Measurements from ENCODE around the gene KAT6B. TPM values are rescaled to one million over a fixed set of nuclear protein-coding genes. Genes with fewer than 3 reads are reported as not detected.

Gene KAT6B
- total and polyA plus RNA-seq, 2 experiments from 2014 or later, result 7.7 to 12.4 TPM

GRCh38 chr10:74810087-74810486 lies 16.3 kb upstream of the KAT6B start:
- H3K9ac ChIP-seq, result no peak overlapping the region
- no peak overlapping the region for H3K27ac ChIP-seq
- DNase-seq, result no peak
- TF ChIP-seq EZH2phosphoT487 (IDR thresholded peaks at IDR 0.05; ENCODE audit: insufficient read depth, low read depth), result no peak
- no peak for TF ChIP-seq EZH2 (IDR thresholded peaks at IDR 0.05; ENCODE audit: insufficient read depth, poor library complexity, severe bottlenecking)
- no peaks in the 10 kb centered on the region for H3K36me3 ChIP-seq (ENCODE audit: low read depth)
- no peak overlapping the region for H3K4me3 ChIP-seq
- no peak overlapping the region for H3K4me2 ChIP-seq (ENCODE audit: unreplicated experiment)
- no peaks in the 10 kb centered on the region for H4K20me1 ChIP-seq (ENCODE audit: insufficient read depth)
- no peak overlapping the region for H2AFZ ChIP-seq
- H3K4me1 ChIP-seq (ENCODE audit: insufficient read depth), result no peaks in the 10 kb centered on the region
- no peaks in the 10 kb centered on the region for H3K9me3 ChIP-seq (ENCODE audit: low read depth)
- 87% methylated on average over 2 of the region's 2 CpGs for WGBS, 2 experiments (ENCODE audit: low coverage in 1 of 2, low lambda C conversion rate in 2 of 2, missing lambda C conversion rate in 2 of 2)
- in situ Hi-C loops (cut with MboI), result no loop called here
- no peaks in the 10 kb centered on the region for H3K27me3 ChIP-seq (replicated peaks; ENCODE audit: insufficient read depth)
- H3F3A ChIP-seq (ENCODE audit: insufficient read depth), result no peaks in the 10 kb centered on the region
- no peaks in the 10 kb centered on the region for H3K9me2 ChIP-seq (ENCODE audit: insufficient read depth)
- no peaks in the 10 kb centered on the region for H3K79me2 ChIP-seq (ENCODE audit: insufficient read depth)

- Histone ChIP-seq H3K79me2 (ENCODE audit: insufficient read depth) (no peaks in the 10 kb centered on the region), H3K4me1 (ENCODE audit: insufficient read depth) (no peaks in the 10 kb centered on the region), H2AFZ (no peak overlapping the region), H3K36me3 (ENCODE audit: low read depth) (no peaks in the 10 kb centered on the region), H3K9me3 (ENCODE audit: low read depth) (no peaks in the 10 kb centered on the region), H3K27ac (no peak overlapping the region), H4K20me1 (ENCODE audit: insufficient read depth) (no peaks in the 10 kb centered on the region), H3K4me2 (ENCODE audit: unreplicated experiment) (no peak overlapping the region), H3K27me3 (replicated peaks; ENCODE audit: insufficient read depth) (no peaks in the 10 kb centered on the region), H3K9ac (no peak overlapping the region), H3F3A (ENCODE audit: insufficient read depth) (no peaks in the 10 kb centered on the region), H3K9me2 (ENCODE audit: insufficient read depth) (no peaks in the 10 kb centered on the region), H3K4me3 (no peak overlapping the region)
- 49 to 56% methylated on average over 26 to 53 of the region's 53 CpGs for WGBS, 2 experiments (ENCODE audit: low coverage in 1 of 2, low lambda C conversion rate in 2 of 2, missing lambda C conversion rate in 2 of 2)
- no peak for DNase-seq
- TF ChIP-seq EZH2phosphoT487 (IDR thresholded peaks at IDR 0.05; ENCODE audit: insufficient read depth, low read depth) (no peak), EZH2 (IDR thresholded peaks at IDR 0.05; ENCODE audit: insufficient read depth, poor library complexity, severe bottlenecking) (no peak)
- in situ Hi-C loops (cut with MboI), result no loop called here
Measured at GRCh38 chr10:74813381-74814259, 12.8 kb upstream of the KAT6B start.

- Histone ChIP-seq H3K9me3 (ENCODE audit: low read depth) (no peaks in the 10 kb centered on the region), H3K27ac (no peak overlapping the region), H3F3A (ENCODE audit: insufficient read depth) (no peaks in the 10 kb centered on the region), H2AFZ (no peak overlapping the region), H3K4me3 (no peak overlapping the region), H3K9me2 (ENCODE audit: insufficient read depth) (no peaks in the 10 kb centered on the region), H3K9ac (no peak overlapping the region), H3K4me1 (ENCODE audit: insufficient read depth) (no peaks in the 10 kb centered on the region), H3K27me3 (replicated peaks; ENCODE audit: insufficient read depth) (no peaks in the 10 kb centered on the region), H4K20me1 (ENCODE audit: insufficient read depth) (no peaks in the 10 kb centered on the region), H3K79me2 (ENCODE audit: insufficient read depth) (no peaks in the 10 kb centered on the region), H3K4me2 (ENCODE audit: unreplicated experiment) (no peak overlapping the region), H3K36me3 (ENCODE audit: low read depth) (no peaks in the 10 kb centered on the region)
- no peak for DNase-seq
- no peak for TF ChIP-seq EZH2 (IDR thresholded peaks at IDR 0.05; ENCODE audit: insufficient read depth, poor library complexity, severe bottlenecking)
- in situ Hi-C loops (cut with MboI), result no loop called here
Measured at GRCh38 chr10:74814797-74815196, 11.6 kb upstream of the KAT6B start.

- Histone ChIP-seq H4K20me1 (ENCODE audit: insufficient read depth) (no peaks in the 10 kb centered on the region), H3K4me3 (no peak overlapping the region), H3F3A (ENCODE audit: insufficient read depth) (peaks cover 6% of the 10 kb centered on the region), H3K27ac (no peak overlapping the region), H3K9me2 (ENCODE audit: insufficient read depth) (no peaks in the 10 kb centered on the region), H3K9me3 (ENCODE audit: low read depth) (no peaks in the 10 kb centered on the region), H3K4me2 (ENCODE audit: unreplicated experiment) (no peak overlapping the region), H2AFZ (no peak overlapping the region), H3K27me3 (replicated peaks; ENCODE audit: insufficient read depth) (no peaks in the 10 kb centered on the region), H3K36me3 (ENCODE audit: low read depth) (no peaks in the 10 kb centered on the region), H3K9ac (no peak overlapping the region), H3K79me2 (ENCODE audit: insufficient read depth) (no peaks in the 10 kb centered on the region), H3K4me1 (ENCODE audit: insufficient read depth) (peaks cover 6% of the 10 kb centered on the region)
- in situ Hi-C loops (cut with MboI), result no loop called here
- no peak for DNase-seq
- WGBS, 2 experiments (ENCODE audit: low coverage in 1 of 2, low lambda C conversion rate in 2 of 2, missing lambda C conversion rate in 2 of 2), result 61 to 67% methylated on average over 4 of the region's 4 CpGs
- TF ChIP-seq EZH2phosphoT487 (IDR thresholded peaks at IDR 0.05; ENCODE audit: insufficient read depth, low read depth) (no peak), EZH2 (IDR thresholded peaks at IDR 0.05; ENCODE audit: insufficient read depth, poor library complexity, severe bottlenecking) (no peak)
Measured at GRCh38 chr10:74816824-74817498, 9.4 kb upstream of the KAT6B start.
